Measurements from ENCODE around the gene PTTG1IP.

Gene PTTG1IP

DNA sequence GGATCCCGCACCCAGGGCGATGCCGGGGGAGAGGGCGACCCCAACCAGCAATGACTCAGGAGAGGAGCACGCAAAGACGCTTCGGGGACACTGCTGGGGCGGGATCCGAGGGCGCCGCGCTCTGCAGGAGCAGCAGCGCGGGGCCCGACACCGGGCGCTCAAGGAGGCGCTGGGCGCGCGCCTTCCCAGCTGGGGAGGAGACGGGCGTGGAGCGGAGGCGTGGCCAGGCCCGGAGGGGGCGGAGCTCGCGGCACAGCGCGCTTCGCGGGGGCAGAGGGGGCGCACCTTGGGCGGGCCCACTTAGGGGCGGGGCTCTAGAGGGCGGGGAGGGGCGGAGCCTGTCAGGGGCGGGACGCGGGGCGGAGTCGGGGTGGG, 56.0 kb downstream of the PTTG1IP start:
- TF ChIP-seq, protein P1, sequence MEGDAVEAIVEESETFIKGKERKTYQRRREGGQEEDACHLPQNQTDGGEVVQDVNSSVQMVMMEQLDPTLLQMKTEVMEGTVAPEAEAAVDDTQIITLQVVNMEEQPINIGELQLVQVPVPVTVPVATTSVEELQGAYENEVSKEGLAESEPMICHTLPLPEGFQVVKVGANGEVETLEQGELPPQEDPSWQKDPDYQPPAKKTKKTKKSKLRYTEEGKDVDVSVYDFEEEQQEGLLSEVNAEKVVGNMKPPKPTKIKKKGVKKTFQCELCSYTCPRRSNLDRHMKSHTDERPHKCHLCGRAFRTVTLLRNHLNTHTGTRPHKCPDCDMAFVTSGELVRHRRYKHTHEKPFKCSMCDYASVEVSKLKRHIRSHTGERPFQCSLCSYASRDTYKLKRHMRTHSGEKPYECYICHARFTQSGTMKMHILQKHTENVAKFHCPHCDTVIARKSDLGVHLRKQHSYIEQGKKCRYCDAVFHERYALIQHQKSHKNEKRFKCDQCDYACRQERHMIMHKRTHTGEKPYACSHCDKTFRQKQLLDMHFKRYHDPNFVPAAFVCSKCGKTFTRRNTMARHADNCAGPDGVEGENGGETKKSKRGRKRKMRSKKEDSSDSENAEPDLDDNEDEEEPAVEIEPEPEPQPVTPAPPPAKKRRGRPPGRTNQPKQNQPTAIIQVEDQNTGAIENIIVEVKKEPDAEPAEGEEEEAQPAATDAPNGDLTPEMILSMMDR (IDR thresholded peaks at IDR 0.05; ENCODE audit: low read depth, low read length, missing control alignments), result no peak
- in situ Hi-C loops (cut with HindIII; ENCODE audit: low sequenced_read_pairs), result no loop called here
- H3K4me3 ChIP-seq (ENCODE audit: low read depth, low read length), result peak overlapping the region; percentile 60
- peak; percentile 43 for DNase-seq (ENCODE audit: low read depth)

DNA sequence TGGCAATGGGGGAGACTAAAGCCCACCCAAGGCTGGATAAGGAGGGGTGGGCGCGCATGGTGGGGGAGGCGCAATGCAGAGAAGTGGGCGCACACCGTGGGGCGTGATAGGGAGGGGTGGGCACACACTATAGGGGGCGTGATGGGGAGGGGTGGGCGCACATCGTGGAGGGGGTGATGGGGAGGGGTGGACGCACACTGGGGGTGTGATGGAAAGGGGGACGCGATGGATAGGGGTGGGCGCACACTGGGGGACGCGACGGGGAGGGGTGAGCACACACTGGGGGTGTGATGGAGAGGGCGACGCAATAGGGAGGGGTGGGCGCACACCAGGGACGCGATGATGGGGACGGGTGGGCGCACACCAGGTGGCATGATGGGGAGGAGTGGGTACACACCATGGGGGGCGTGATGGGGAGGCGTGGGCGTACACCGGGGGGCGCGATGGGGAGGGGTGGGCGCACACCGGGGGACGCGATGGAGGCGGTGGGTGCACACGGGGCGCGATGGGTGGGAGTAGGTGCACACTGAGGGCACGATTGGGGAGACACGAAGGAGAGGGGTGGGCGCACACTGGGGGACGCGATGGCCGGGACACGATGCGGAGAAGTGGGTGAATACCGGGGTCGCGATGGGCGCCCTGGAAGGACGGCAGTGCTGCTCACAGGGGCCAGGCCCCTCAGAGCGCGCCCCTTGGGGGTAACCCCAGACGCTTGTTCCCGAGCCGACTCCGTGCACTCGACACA, 56.6 kb downstream of the PTTG1IP start:
- TF ChIP-seq, protein P1 (IDR thresholded peaks at IDR 0.05; ENCODE audit: low read depth, low read length, missing control alignments), result no peak
- in situ Hi-C loops (cut with HindIII; ENCODE audit: low sequenced_read_pairs), result no loop called here
- peak overlapping the region; percentile 60 for H3K4me3 ChIP-seq (ENCODE audit: low read depth, low read length)
- DNase-seq (ENCODE audit: low read depth), result no peak

DNA sequence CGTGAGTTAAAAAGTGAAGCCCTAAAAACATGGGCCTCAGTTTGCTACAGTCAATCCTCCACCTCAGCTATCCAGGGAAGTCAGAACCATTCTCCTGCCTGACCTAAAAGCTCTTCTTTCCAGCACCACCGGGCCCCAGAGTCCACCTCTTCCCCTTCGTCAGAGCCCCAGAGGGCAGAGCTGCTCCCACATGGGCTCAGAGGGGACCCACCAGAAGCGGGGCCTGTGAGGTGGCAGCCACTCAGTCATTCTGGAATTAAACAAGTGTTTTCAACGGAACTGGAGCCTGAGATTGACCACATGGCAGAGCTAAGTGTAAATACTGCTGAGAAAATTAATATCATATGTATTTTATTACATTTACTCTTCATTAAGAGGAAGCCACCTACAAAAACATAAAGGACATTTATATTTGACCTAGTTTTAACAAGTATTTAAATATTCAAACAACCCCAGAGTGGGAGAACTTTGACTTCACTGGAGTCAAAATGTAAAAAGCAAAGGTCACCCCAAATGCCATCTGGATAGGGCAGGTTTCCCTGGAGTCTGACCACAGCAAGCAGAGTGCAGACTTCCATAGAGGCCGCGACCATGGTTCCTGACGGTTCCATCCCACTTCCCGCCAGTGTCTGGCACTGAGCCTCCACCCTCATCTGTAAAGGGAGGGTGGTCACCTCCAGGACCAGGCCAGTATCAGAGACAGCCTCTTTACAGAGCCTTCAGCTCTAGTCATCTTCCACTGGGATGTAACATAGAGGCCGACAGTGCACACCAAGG, 57.5 kb downstream of the PTTG1IP start:
- TF ChIP-seq, protein P1 (IDR thresholded peaks at IDR 0.05; ENCODE audit: low read depth, low read length, missing control alignments), result no peak
- H3K4me3 ChIP-seq (ENCODE audit: low read depth, low read length), result no peak overlapping the region
- no peak for DNase-seq (ENCODE audit: low read depth)
- in situ Hi-C loops (cut with HindIII; ENCODE audit: low sequenced_read_pairs), result no loop called here

DNA sequence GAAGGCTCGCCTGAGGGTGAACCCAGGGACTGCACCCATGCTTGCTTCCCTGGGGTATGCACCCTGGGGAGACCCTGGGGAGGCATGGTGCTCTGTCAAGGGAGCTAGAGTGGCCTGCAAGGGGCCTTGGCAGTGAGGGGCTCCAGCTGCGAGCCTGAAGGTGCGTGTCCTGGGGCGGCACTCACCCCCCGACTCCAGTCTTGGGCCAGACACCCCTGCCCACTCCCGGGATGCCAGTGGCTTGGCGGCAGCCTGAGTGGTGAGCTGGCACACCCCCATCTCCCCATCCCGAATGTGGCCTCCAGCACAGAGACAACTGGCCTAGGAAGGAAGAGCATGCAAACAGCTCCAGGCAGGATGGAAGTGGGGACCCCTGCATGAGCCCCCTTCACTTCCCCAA, 58.3 kb downstream of the PTTG1IP start:
- H3K4me3 ChIP-seq (ENCODE audit: low read depth, low read length), result no peak overlapping the region
- in situ Hi-C loops (cut with HindIII; ENCODE audit: low sequenced_read_pairs), result no loop called here

DNA sequence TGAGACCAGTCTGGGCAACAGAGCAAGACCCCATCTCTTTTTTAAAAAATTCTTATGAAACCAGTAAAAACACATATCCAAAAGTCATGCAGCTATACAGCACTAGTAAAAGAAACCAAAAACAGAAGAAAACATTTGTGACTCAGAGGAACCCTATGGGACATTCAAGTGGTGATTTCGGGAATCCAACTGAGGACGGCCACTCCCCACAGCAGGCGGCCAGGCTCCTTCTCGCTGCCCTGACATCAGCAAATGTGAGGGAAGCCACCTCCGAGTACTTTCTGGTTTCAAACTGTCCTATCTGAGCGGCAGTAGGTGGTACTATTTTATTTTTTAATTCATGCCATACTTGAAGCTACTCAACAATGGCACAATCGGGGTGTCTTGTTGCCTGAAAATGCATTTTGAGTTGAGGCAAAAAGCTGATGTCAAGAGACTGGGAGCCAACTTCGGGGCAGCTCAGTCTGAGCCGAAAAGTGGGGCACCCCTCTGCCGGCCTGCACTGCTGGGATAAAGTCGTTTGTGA, 58.9 kb downstream of the PTTG1IP start:
- in situ Hi-C loops (cut with HindIII; ENCODE audit: low sequenced_read_pairs), result no loop called here
- DNase-seq (ENCODE audit: low read depth), result no peak
- no peak overlapping the region for H3K4me3 ChIP-seq (ENCODE audit: low read depth, low read length)
- TF ChIP-seq, protein P1 (IDR thresholded peaks at IDR 0.05; ENCODE audit: low read depth, low read length, missing control alignments), result no peak

More for the DNA sequence above, 58.3 kb downstream of the PTTG1IP start:
- TF ChIP-seq, protein P1 (IDR thresholded peaks at IDR 0.05; ENCODE audit: low read depth, low read length, missing control alignments), result no peak
- DNase-seq (ENCODE audit: low read depth), result no peak

DNA sequence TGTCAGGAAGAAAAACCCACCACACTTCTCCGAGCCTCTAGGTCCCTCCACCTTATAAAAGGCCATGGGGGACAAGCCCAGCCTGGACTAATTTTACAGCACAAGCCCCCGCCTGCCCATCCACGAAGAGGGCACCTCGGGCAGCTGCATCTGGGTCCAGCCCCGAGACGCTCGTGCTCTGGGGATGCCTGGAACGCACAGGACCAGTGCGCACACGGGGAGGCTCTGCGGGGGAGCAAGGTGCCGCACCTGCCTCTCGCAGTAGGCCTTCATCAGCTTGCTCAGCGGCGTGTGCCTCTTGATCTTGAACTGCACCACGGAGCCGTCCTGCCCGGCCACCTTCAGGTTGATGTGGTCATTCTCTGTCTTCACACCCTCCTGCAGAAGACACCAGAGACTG, 59.8 kb downstream of the PTTG1IP start:
- TF ChIP-seq, protein P1 (IDR thresholded peaks at IDR 0.05; ENCODE audit: low read depth, low read length, missing control alignments), result no peak
- no peak overlapping the region for H3K4me3 ChIP-seq (ENCODE audit: low read depth, low read length)
- in situ Hi-C loops (cut with HindIII; ENCODE audit: low sequenced_read_pairs), result no loop called here
- DNase-seq (ENCODE audit: low read depth), result no peak
